CD1c-positive myeloid dendritic cell (primary cell): ENCODE measurements around the gene ATAD3A.
"Not testable (repeated sequence)": the region's sequence is repeated elsewhere in the genome, so short reads cannot be mapped to it uniquely, and the experiment has no call there.

Source experiments
- DNase-seq: peaks from one replicate; pipeline ENCODE4 v3.0.0-alpha.2; 2016; ENCODE audit errors: extremely low spot score

Gene ATAD3A

GRCh38 chr1:1523226-1523625 lies 11.3 kb downstream of the ATAD3A start:
- not testable (repeated sequence) for DNase-seq

GRCh38 chr1:1523651-1524050 lies 11.7 kb downstream of the ATAD3A start:
- DNase-seq: not testable (repeated sequence)

DNA sequence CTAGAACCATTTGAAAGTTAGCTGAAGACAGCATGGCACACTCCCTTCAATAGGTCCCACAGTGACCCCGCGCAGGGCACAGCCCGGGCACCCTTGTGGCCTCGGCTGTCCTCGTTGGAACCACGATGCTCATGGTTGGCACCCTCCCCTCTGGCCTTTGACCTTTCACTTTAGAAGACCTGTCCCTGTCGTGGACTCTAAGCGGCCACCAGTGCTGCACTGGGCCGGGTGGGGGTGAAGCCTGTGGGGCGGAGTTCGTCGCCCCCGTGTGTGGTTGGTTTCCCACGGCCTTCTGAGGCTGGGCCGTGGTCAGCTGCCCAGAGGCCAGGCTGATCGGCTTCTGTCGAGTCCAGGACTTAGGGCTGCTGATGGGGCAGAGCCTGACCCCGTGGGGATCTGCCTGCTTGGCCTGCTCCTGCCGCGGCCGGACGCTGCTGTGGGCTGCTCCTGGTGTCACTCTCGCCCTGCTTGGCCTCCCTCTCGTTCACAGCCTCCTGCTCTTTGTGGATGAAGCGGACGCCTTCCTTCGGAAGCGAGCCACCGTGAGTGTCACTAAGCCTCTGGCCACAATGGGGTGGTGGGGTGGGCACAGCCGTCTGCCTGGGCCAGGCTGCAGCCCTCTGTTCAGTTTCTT lies 12.9 kb downstream of the ATAD3A start:
- DNase-seq: not testable (repeated sequence)

DNA sequence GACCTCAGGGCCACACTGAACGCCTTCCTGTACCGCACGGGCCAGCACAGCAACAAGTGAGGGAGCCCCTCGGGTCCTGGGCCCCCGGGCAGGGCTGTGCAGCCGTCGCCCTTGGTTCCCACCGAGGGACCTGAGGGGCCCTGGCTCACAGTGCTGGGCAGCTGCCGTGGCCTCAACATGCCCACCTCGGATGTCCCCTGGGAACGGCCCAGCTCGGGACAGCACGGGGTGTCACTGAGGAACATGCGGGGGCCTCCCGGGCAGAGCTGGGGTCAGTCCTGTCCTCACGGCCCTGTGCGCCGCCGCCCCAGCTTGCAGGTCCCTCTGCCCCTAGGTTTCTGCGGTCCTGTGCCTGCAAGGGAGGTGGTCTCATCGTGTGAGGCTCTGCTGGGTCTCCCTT lies 14.5 kb downstream of the ATAD3A start:
- DNase-seq: not testable (repeated sequence)

- no peak for DNase-seq
Measured at GRCh38 chr1:1527092-1527816, 15.3 kb downstream of the ATAD3A start.

DNA sequence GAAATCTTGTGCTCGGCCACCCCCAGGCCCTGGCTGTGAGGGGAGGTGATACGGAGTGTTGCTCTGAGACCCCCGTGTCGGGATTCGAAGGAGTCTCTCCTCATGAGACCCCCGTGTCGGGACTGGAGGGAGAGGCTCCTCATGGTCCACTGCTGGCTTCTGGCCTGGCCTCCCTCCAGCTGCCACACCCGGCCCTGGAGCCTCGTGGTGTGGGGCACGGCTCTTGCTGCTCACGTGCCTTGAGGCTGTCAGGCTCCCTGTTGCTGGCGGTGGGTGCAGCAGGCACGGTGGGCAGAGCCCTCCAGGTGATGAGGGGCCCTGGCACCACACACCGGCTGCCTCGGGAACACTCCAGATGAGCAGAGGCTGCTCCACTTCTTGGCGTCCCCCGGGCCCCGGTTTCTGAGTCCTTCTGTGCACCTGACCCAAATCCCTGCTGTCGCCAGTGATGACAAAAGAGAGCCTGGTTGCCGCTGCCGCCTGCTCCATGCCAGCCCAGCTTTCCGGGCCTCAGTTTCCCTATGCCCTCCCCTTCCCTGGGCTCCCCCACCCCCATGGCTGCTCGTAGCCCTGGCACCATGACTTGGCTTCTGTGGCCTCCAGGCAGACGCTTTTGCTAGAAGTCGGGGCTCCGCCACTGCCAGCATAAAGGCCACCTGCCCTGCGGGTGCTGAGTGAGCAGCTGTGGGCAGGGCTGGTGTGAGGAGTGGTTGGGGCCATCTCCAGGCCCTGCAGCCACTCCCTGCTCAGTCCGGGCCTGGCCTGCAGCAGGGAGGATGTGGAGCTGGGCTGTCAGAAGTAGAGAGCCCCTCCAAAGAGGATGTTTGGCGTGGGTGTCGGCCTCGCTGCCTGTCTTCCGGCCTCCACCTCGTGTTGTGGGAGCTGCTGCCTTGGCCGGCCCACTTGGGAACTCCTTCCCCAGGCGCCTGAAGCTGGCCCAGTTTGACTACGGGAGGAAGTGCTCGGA lies 16.6 kb downstream of the ATAD3A start:
- no peak for DNase-seq

- no peak for DNase-seq
Measured at GRCh38 chr1:1529321-1529720, 17.4 kb downstream of the ATAD3A start.

GRCh38 chr1:1529936-1530335 lies 18.0 kb downstream of the ATAD3A start:
- no peak for DNase-seq

- DNase-seq: no peak
Measured at GRCh38 chr1:1531947-1532346, 20.0 kb downstream of the ATAD3A start.

- DNase-seq: not testable (repeated sequence)
Measured at GRCh38 chr1:1533176-1533893, 21.4 kb downstream of the ATAD3A start.

- not testable (repeated sequence) for DNase-seq
Measured at GRCh38 chr1:1533894-1534291, 21.9 kb downstream of the ATAD3A start.

DNA sequence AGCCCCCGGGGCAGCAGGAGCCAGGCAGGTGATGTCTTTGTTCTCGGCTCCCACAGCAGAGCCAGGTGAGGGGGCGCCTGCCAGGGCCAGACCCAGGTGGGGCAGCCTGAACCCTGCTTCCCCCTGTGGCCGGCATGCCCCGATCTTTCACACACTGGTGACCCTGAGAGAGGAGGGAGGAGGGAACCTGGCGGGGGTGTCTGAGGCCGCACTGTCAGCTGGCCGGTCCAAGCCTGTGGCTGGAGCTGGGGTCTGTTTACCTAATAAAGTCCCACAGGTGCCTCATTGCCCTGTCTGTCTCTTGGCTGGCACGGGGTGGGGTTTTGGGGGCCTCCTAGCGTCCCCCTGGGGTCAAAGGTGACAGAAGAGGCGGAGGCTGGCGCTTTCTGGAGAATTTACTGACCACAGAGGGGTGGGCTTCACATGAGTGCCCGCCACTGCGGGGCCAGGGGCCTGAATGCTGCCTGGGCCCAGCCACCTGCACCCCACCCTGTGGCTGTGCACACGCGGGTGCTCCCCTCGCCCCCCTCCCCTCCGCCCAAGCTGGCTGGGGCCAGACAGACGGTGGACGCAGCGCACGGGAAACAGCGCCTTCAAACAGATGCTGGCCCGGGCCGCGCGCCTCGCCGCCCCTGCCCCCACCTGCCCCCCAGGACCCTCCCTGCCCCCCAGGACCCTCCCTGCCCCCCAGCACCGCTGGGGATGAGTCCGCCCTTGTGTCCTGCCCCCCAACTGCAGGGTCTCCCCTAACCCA lies 22.6 kb downstream of the ATAD3A start:
- no peak for DNase-seq

GRCh38 chr1:1535201-1536018 lies 23.4 kb downstream of the ATAD3A start:
- DNase-seq: no peak

DNA sequence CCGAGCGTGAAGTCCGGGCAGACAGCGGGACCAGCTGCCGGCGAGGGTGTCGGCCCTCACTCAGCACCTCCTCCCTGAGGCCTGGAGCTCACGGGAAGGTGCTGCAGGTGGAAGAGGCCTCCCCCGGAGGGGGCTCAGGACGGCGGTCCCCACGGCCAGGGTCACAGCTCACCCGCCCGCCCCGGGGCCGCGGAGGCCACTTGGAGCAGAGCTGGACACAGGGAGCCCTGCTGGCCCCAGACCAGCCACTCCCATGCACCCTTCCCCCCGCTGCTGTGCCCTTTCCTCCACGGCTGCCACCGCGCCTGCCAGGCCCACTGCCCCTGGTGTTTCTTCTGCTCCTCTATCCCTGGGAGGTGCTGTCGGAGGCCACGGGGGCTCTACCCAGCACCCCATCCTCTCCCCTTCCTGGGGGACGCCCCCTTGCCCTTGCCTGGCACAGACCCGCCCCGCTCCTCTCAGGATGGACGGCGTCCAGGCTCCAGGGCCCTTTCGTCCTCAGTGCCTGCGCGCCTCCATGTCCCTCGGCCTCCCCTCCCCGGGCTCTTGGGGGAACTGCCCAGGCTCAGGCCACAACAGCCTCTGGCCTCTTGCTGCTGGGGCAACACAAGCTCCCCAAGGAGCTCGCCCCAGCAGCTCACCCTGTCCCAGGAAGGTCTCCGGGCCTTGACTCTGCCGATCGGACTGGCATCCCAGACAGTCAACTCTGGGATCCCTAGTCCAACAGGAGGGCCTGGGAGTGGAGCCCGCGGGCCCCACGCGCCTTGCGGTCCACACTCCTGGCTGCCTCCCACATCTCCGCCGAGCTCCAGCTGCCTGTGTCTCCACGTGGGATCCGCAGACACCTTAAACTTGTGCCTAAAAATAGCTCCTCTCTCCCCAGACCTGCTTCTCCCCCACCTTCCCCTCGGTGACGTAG lies 24.3 kb downstream of the ATAD3A start:
- DNase-seq: no peak

DNA sequence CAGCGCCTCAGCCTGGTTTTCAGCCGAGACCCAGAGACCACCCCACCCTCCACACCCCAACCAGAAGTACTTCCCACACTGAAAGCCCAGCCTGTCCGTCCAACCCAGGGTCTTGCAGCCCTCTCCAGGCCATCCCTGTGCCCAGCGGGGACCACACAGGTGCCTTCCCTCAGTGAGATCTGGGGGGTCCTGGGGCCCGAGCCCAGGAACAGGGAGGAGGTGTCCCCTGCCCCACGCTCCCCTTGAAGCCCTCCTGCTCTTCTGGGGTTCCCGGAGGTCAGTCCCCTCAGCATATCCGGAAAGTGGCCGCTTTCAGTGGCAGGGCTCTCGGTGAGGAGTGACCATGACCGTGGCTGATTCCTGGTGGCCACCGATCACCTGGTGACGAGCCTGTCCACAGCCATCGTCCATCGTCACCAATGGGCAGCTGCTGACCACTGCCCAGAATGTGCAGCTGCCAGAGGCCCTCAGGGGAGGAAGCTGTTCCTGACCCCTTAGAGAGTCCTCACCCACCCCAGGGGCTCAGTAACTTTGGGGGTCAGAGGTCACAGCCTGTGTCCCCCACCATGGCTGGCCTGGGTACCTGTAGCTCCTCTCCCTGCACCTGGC lies 25.1 kb downstream of the ATAD3A start:
- no peak for DNase-seq

DNA sequence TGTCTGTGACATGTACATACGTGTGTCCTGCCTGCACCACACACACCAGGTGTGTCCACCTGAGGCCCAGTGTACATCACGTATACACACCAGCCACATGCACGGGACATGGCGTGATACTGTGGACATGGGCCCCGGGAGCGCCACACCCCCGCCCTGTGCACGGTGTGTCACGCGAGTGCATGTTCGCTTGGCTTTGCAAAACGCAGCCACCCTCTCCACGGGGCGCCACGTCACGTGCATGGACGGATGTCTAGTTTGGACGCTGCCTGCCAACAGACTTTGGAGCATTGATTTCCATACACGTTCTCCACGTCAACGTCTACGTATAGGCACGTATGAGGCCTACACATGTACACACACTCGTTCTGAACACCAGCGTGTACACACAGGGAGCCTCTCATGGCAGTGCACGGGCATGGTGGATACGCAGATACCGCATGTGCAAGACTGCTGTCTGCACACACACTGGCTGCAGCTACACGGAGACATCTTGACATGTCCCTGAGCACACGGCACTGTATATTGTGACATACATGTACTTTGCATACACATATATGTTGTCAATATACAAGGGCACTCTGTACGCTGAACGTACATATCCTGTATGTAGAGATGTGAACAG lies 25.8 kb downstream of the ATAD3A start:
- no peak for DNase-seq

- DNase-seq: no peak
Measured at GRCh38 chr1:1538334-1538733, 26.4 kb downstream of the ATAD3A start.

DNA sequence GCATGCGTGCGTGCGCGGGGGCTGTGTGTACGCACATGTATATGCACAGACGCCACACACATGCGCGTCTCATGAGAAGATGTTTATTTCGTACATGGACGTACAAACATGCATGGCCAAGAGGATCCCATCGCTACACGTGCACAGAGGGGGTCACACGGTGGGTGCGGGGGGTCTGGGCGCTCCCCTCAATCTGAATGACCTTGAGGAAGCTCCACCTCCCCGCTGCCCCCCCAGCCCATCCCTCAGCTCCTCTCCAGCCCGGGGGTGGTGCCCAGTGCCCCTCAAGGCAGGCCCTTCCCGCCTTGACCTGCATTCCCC lies 27.0 kb downstream of the ATAD3A start:
- DNase-seq: no peak
